GM12891 (cell line): Measurements from ENCODE around the gene ASB15.

Experiments used
- DNase-seq: peaks from one replicate; pipeline ENCODE4 v3.0.0; 2011; ENCODE audit warnings: low spot score; ENCODE audit not compliant: insufficient read length
- FAIRE-seq: peaks from 2 replicates; lab custom pipeline; 2011; peaks lifted over from hg19 to GRCh38; lab: Jason Lieb, UNC
- PAX5 ChIP-seq: IDR thresholded peaks from 2 replicates; pipeline ENCODE4 v1.6.1; 2011; ENCODE audit warnings: low read length, moderate library complexity, mild to moderate bottlenecking; ENCODE audit not compliant: insufficient read depth, severe bottlenecking
- POLR2A ChIP-seq: IDR thresholded peaks from 2 replicates; pipeline ENCODE4 v1.6.1; 2011; ENCODE audit warnings: low read depth, low read length, control low read depth
- POLR2AphosphoS5 ChIP-seq: IDR thresholded peaks from 2 replicates; pipeline ENCODE4 v1.6.1; 2011; ENCODE audit warnings: low read depth, low read length, control low read depth
- POU2F2 ChIP-seq: IDR thresholded peaks from 2 replicates; pipeline ENCODE4 v1.6.1; 2011; ENCODE audit warnings: low read depth, mild to moderate bottlenecking, control low read depth, low read length, moderate library complexity
- SPI1 ChIP-seq: IDR thresholded peaks from 2 replicates; pipeline ENCODE4 v1.6.1; 2011; ENCODE audit warnings: low read depth, low read length, control low read depth
- TAF1 ChIP-seq: IDR thresholded peaks from 2 replicates; pipeline ENCODE4 v1.6.1; 2011; ENCODE audit warnings: low read depth, low read length, control low read depth

The ASB15 gene

DNA sequence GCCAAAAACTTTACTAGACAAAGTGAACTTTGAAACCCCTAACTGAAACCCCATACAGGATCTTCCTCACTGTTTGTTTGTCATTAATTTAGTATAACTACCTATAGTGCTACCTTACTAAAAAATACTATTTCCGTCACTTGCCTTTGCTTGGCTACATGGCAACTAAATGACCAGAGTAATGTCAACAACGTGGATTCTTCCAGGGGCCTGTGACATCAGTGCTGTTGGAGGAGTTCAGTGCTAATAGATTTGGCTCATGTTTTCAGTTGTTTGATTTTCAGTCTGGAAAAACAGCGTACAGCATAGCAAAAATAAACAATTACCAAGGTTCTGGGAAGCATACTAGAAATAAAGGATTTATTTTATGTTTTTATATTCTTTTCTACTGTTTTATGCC, 3.0 kb upstream of the ASB15 start:
- TF ChIP-seq TAF1: no peak
- no peak for TF ChIP-seq PAX5
- TF ChIP-seq POLR2A: no peak
- no peak for TF ChIP-seq SPI1
- FAIRE-seq (no peak), DNase-seq (no peak)

DNA sequence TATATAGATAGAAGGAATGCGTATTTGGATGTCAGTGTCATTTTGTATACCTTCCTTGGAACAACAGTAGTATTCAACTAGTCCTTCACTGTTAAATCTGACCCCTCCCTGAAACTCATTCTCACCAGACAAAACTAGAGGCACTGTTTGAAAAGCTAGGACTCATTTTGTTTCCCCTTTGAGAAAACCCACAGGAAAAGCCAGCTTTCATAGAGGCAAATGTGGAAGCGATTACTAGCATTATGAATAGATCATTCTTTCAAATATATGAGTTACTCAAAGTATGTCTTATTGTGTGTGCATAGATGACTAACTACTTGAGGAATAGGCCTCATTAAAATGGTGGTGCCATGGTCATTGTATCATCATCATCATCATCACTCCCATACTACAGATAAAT, 1.9 kb upstream of the ASB15 start:
- DNase-seq (no peak), FAIRE-seq (no peak)
- no peak for TF ChIP-seq POLR2A

DNA sequence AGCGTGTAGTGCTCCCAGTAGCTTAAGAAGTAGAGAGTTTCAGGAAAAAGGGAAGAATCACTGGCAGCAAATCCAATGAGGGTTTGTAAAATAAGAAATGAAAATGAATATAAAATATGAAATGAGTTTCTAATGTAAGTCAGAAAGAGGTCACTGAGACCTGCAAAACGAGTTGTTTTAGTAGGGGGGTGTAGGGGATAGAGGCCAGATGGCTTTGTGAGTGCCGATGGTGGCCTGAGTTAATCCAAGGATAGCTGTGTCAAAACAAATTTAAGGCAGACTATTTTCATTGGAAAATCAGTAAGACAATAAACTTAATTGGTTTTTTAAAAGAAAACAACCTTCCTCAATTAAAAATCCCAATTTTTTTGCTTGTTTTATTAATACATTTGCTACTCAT, 745 bp upstream of the ASB15 start:
- FAIRE-seq (no peak), DNase-seq (no peak)

DNA sequence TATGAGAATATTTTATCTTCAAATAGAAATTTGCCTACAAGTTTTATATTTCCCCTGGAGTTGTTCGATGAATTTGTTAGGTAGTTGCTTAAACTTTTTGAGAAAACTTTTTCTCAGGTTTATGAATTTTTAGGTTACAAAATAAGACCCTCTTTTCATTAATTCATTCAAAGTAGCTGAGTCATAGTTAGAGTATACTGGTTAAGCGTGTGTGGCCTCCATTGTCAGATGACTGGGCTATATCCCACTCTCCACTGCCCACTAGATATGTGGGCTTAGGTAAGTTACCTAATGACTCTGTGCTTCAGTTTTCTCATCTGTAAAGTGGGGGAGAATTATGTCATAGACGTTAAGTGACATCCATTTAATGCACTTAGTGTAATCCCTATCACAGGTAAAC, 1.0 kb downstream of the ASB15 start:
- DNase-seq: no peak
- FAIRE-seq: no peak
- TF ChIP-seq PAX5 (no peak), TAF1 (no peak), POU2F2 (no peak), SPI1 (no peak), POLR2AphosphoS5 (no peak), POLR2A (no peak)

More for the DNA sequence above, 745 bp upstream of the ASB15 start:
- TF ChIP-seq PAX5: no peak
- no peak for TF ChIP-seq POLR2AphosphoS5
- TF ChIP-seq POU2F2: no peak

DNA sequence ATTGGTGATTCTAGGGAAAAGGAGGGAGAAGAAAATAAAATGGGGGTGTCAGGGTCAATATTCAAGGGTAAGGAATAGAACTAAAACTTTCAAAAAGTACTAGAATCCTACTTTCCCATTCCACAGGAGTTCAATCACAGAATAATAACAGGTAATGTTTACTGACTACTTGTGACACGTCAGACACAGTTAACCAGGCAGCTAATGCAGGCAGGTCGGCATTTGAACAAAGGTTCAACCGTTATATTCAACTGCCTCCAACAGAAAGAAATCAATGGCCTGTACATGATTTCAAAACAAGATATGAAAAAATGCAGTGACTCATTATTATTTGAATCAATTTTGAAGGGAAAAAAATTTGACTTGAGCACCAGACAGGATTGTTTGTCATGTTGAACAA, 3.1 kb downstream of the ASB15 start:
- TF ChIP-seq POLR2AphosphoS5: no peak
- no peak for TF ChIP-seq TAF1
- no peak for TF ChIP-seq PAX5
- TF ChIP-seq POLR2A: no peak
- no peak for TF ChIP-seq POU2F2
- TF ChIP-seq SPI1: no peak
- DNase-seq (no peak), FAIRE-seq (no peak)

DNA sequence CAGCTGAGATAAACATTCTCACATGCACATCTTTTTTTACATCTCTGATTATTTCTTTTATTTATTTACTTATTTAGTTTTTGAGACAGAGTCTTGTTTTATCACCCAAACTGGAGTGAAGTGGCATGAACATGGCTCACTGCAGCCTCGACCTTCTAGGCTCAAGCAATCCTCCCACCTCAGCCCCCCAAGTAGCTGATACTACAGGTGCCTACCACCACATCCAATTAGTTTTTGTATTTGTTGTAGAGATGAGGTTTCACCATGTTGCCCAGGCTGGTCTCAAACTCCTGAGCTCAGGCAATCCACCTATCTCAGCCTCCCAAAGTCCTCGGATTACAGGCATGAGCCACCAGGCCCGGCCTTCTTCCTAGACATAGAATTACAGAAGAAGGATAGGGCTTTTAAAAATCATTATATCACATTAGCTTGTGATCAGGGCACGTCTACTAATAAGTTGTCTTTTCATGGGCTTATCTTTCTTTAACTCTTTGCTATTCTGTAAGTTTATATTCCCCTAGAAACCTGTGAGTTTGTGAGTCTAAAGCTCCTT, 5.9 kb downstream of the ASB15 start:
- no peak for DNase-seq
- TF ChIP-seq TAF1 (no peak), SPI1 (no peak), POU2F2 (no peak), POLR2A (no peak), PAX5 (no peak), POLR2AphosphoS5 (no peak)
- no peak for FAIRE-seq

DNA sequence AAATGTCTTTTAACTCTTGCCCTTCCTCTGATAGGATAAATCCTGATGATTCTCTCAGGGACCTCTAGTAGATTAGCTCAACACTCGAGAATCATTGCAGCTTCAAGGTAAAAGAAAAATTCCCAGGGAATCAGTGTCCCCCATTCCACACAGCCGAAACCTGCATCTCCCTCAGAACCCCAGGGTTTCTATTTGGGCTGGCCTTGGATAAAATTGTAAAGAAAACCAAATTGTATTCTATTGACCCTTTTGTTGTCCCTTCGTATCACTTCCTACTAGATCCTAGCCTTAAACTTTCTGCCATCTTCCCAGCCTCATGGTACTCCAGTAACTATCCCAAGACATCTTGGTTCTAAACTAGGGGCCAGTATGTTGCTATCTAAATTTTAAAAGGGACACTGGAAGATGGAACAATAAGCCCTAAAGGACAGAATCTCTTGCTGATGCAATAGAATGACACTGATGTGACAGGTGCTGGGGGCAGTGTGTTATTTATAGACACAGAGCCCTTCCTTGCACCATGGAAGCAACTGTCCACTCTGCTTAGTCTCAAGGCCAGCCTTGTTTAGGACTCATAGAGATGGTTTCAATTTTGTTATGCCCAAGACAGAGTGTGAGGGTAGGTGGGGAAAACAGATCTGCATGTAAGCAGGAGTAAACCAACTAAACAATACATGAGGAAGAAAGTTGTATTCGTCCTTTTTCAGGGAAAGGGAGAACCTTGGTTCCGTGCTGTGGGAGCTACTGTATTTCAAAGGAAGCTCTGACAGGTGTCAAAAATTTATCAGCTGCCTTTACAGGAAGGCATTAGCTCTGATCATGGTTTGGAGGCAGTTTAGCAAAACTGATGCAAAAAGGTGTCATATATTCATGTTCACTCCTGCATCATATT, 7.6 kb downstream of the ASB15 start:
- DNase-seq (no peak), FAIRE-seq (no peak)
- TF ChIP-seq TAF1 (no peak), POLR2AphosphoS5 (no peak), POU2F2 (no peak), SPI1 (no peak), POLR2A (no peak), PAX5 (no peak)

DNA sequence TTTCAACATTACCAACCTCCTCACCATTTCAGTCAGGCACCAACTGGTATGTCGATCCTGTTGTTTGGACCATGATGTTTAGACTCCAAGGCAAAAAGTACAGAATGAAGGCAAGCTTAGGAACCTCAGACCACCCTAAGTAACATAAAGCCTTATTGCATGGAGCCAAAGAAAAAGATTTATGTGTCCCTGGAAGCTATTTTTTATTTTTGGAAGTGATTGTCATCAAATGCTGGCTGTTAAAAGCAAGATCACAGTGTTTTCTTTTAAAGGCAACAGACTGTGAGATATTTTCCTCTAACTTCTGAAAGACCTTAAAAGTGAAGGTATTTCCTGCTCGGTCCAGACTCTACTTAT, 8.2 kb downstream of the ASB15 start:
- FAIRE-seq (no peak), DNase-seq (no peak)
- TF ChIP-seq SPI1 (no peak), TAF1 (no peak), POLR2AphosphoS5 (no peak), POLR2A (no peak), PAX5 (no peak), POU2F2 (no peak)

DNA sequence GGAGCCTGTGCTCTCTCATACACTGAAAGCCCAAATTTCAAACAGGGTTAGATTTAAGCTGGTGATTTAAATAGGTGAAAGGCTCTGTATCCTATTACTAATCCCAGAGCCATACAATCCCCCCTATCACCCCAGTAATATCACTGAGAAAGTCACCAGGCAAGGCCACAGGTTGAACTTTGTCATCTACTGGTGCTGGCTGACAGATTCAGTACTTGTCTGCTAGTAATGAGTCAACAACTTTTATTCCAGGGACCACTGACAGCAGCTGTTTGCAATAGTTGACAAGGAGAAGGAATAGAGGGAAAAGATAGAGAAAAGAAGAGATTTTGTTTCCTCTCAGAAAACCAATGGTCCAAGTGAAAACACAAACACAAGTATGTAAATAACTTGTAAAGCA, 10.4 kb downstream of the ASB15 start:
- TF ChIP-seq POU2F2 (no peak), TAF1 (no peak), POLR2A (no peak), PAX5 (no peak), SPI1 (no peak), POLR2AphosphoS5 (no peak)
- FAIRE-seq (no peak), DNase-seq (no peak)

DNA sequence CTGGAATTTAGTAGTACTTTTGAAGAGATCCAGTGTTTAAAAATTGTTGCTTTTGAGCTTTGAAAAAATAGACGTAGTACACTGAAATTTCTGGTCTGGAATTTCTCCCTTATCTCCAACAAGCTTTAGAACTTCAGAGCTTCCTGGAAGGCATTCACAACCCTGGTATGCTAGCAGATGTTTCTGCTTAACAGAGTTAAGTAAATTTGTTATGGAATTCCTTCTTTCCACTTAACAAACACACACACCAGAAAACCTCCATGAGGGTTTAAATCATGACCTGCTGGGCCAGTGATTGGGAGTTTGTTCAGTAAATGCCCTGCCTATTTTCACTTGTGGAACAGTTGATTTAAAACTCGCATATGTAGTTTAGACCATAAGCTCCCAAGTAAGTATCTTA, 13.7 kb downstream of the ASB15 start:
- FAIRE-seq: no peak
- no peak for DNase-seq
- TF ChIP-seq POLR2A (no peak), SPI1 (no peak), POLR2AphosphoS5 (no peak), PAX5 (no peak), POU2F2 (no peak), TAF1 (no peak)
